HG03565 (cell line): ENCODE data around the gene ABLIM2.

Experiments
- ATAC-seq: cut with Tn5 transposase; IDR thresholded peaks from one replicate; pipeline ENCODE4 v1.9.1; 2021; ENCODE audit warnings: mild to moderate bottlenecking, moderate library complexity; ENCODE audit not compliant: unreplicated experiment

The ABLIM2 gene

GRCh38 chr4:8050555-8051206 lies 107.9 kb downstream of the ABLIM2 start:
- no peak for ATAC-seq

- ATAC-seq = no peak
Observed at GRCh38 chr4:8050180-8050554, 108.4 kb downstream of the ABLIM2 start.

- ATAC-seq = no peak
Observed at GRCh38 chr4:8048856-8049676, 109.5 kb downstream of the ABLIM2 start.

- no peak for ATAC-seq
Observed at GRCh38 chr4:8047837-8048678, 110.6 kb downstream of the ABLIM2 start.

- ATAC-seq = no peak
Observed at GRCh38 chr4:8046925-8047541, 111.6 kb downstream of the ABLIM2 start.

- ATAC-seq = no peak
Observed at GRCh38 chr4:8045909-8046308, 112.7 kb downstream of the ABLIM2 start.

GRCh38 chr4:8044699-8045098 lies 113.9 kb downstream of the ABLIM2 start:
- ATAC-seq = no peak

GRCh38 chr4:8044244-8044643 lies 114.4 kb downstream of the ABLIM2 start:
- ATAC-seq = no peak

- ATAC-seq = no peak
Observed at GRCh38 chr4:8043596-8043995, 115.0 kb downstream of the ABLIM2 start.

GRCh38 chr4:8041868-8042267 lies 116.7 kb downstream of the ABLIM2 start:
- no peak for ATAC-seq

- no peak for ATAC-seq
Observed at GRCh38 chr4:8041172-8041571, 117.4 kb downstream of the ABLIM2 start.

- no peak for ATAC-seq
Observed at GRCh38 chr4:8040607-8041006, 118.0 kb downstream of the ABLIM2 start.

- no peak for ATAC-seq
Observed at GRCh38 chr4:8039853-8040252, 118.8 kb downstream of the ABLIM2 start.

GRCh38 chr4:8039290-8039689 lies 119.3 kb downstream of the ABLIM2 start:
- ATAC-seq = no peak

- ATAC-seq = no peak
Observed at GRCh38 chr4:8038719-8039251, 119.8 kb downstream of the ABLIM2 start.

GRCh38 chr4:8038083-8038482 lies 120.5 kb downstream of the ABLIM2 start:
- no peak for ATAC-seq

GRCh38 chr4:8037150-8037769 lies 121.4 kb downstream of the ABLIM2 start:
- no peak for ATAC-seq

- ATAC-seq = no peak
Observed at GRCh38 chr4:8035371-8035780, 123.2 kb downstream of the ABLIM2 start.

- no peak for ATAC-seq
Observed at GRCh38 chr4:8033829-8034528, 124.6 kb downstream of the ABLIM2 start.
